GM12878 (cell line): ENCODE data around the gene LDLRAD4.

Experiments
- CREM ChIP-seq: IDR thresholded peaks from 2 replicates; pipeline ENCODE4 v1.6.1; 2014; ENCODE audit warnings: antibody characterized with exemption, low read depth
- EGR1 ChIP-seq, 2 experiments: IDR thresholded peaks; 1 replicate in 1 of 2; 2 replicates in 1 of 2; pipeline ENCODE4 v1.6.1; 2011 to 2012; ENCODE audit warnings: low read depth in 2 of 2, low read length in 2 of 2, borderline replicate concordance in 1 of 2, mild to moderate bottlenecking in 1 of 2, moderate library complexity in 1 of 2
- GABPA ChIP-seq: IDR thresholded peaks from 2 replicates; pipeline ENCODE4 v1.6.1; 2014; ENCODE audit warnings: antibody characterized with exemption, low read depth, mild to moderate bottlenecking, inconsistent platforms
- SIN3A ChIP-seq: IDR thresholded peaks from 2 replicates; pipeline ENCODE4 v1.6.1; 2012; ENCODE audit warnings: low read depth, low read length, improper control_type of control experiment
- SREBF2 ChIP-seq: IDR thresholded peaks from 2 replicates; pipeline ENCODE4 v1.6.1; 2012; ENCODE audit warnings: mild to moderate bottlenecking, low read length
- STAT1 ChIP-seq: fragments of 450-650 bp; conservative IDR thresholded peaks from 2 replicates; pipeline ENCODE4 v1.6.1; 2014; ENCODE audit warnings: antibody characterized with exemption, mild to moderate bottlenecking

- TF ChIP-seq EGR1 (IDR thresholded peaks at IDR 0.05; ENCODE audit: borderline replicate concordance in 1 of 2, low read depth in 2 of 2, low read length in 2 of 2) (no peak), GABPA (no peak), CREM (no peak), STAT1 (no peak), SREBF2 (no peak), SIN3A (no peak)
Observed at GRCh38 chr18:13201292-13201691, 17.3 kb upstream of the LDLRAD4 start.
